Kidney (tissue), 14 donors: ENCODE results near the gene IGFBP5. TPM values are rescaled to one million over a fixed set of nuclear protein-coding genes. Genes with fewer than 3 reads are reported as not detected.

ENCODE experiments used
- DNase-seq, 5 donors: peaks; one replicate each; pipeline ENCODE4 v3.0.0-alpha.2; 2013 to 2020
- FAIRE-seq: peaks from 2 replicates; lab custom pipeline; 2012; peaks lifted over from hg19 to GRCh38; lab: Jason Lieb, UNC
- H3K27ac ChIP-seq, 2 donors: one replicate each; pipeline ENCODE4 v1.7.0; 2013; ENCODE audit warnings: low read depth in 2 of 2, low read length in 2 of 2, inconsistent platforms in 1 of 2
- H3K27me3 ChIP-seq: one replicate; pipeline ENCODE4 v1.7.1; 2013; ENCODE audit warnings: low read length, inconsistent platforms; ENCODE audit not compliant: control insufficient read depth, insufficient read depth
- H3K36me3 ChIP-seq, 3 donors: one replicate each; pipeline versions ENCODE4 v1.7.0 to v1.7.1; 2013; ENCODE audit warnings: low read length in 3 of 3, control low read depth in 1 of 3, inconsistent platforms in 1 of 3; ENCODE audit not compliant: insufficient read depth in 3 of 3, control insufficient read depth in 2 of 3
- H3K4me1 ChIP-seq, 3 donors: one replicate each; pipeline versions ENCODE4 v1.7.0 to v1.7.1; 2013; ENCODE audit warnings: low read length in 3 of 3, inconsistent platforms in 1 of 3, low read depth in 1 of 3; ENCODE audit not compliant: control insufficient read depth in 2 of 3, insufficient read depth in 2 of 3
- H3K4me3 ChIP-seq, 3 donors: one replicate each; pipeline versions ENCODE4 v1.7.0 to v1.8.1; 2013; ENCODE audit warnings: low read length in 3 of 3, control low read depth in 1 of 3, inconsistent platforms in 1 of 3
- H3K9ac ChIP-seq, 3 donors: one replicate each; pipeline versions ENCODE4 v1.7.0 to v1.7.1; 2013; ENCODE audit warnings: low read length in 3 of 3, control low read depth in 1 of 3, inconsistent platforms in 1 of 3
- H3K9me3 ChIP-seq, 3 donors: one replicate each; pipeline versions ENCODE4 v1.7.0 to v1.7.1; 2013; ENCODE audit warnings: low read length in 3 of 3, control low read depth in 1 of 3, inconsistent platforms in 1 of 3; ENCODE audit not compliant: control insufficient read depth in 2 of 3, insufficient read depth in 1 of 3
- CTCF ChIP-seq: IDR thresholded peaks from 3 replicates; pipeline ENCODE4 v1.5.1; 2012; ENCODE audit warnings: mild to moderate bottlenecking, moderate library complexity, borderline replicate concordance; ENCODE audit not compliant: insufficient read depth; ENCODE audit errors: extremely low read depth
- intact Hi-C: fragments of 100-400 bp; cut with DNase I; formaldehyde crosslinking; loops from one replicate; pipeline ENCODE4 v1.11.1; 2022
- polyA plus RNA-seq: library from polyadenylated mRNA; stranded (reverse); fragments of 350-450 nt; fragmentation: Illumina TruSeq; extraction: RNeasy Lipid Tissue Mini Kit (QIAGEN cat#74804); gene quantifications from one replicate; pipeline ENCODE4 v1.2.3, GENCODE V29; 2014; ENCODE audit warnings: low read depth, low replicate concordance; ENCODE audit not compliant: insufficient read depth
- total RNA-seq: library from RNA; stranded (reverse); fragmentation: NEBNext Ultra II Directional; extraction: Animal tissue kit (Norgen Biotek cat#: 25700); gene quantifications from one replicate; pipeline ENCODE4 v1.2.1, GENCODE V29; 2021
- donor health status: control.
- donor health status: control.
- donor health status: control.
- donor health status: control.
- donor health status: control.
- donor health status: DM: yes; HTN: yes; CAD: no.
- donor health status: Normal renal cell carcinoma (clear cell type).

Gene IGFBP5
- total and polyA plus RNA-seq, 2 donors from 2014 or later, result 362 to 572 TPM

- no peaks in the 10 kb centered on the region for H3K9me3 ChIP-seq
- FAIRE-seq, result no peak
- intact Hi-C loops, result loop anchor here (5.0 kb wide), 1 partner anchor 149 kb away; no protein-coding TSS in a partner anchor
Observed at GRCh38 chr2:216666461-216667233, 28.7 kb downstream of the IGFBP5 start.

GRCh38 chr2:216665717-216666116, 29.6 kb downstream of the IGFBP5 start:
- H3K9me3 ChIP-seq, result no peaks in the 10 kb centered on the region
- TF ChIP-seq CTCF, result no peak
- no peak overlapping the region for H3K4me3 ChIP-seq
- H3K4me1 ChIP-seq, result no peaks in the 10 kb centered on the region
- no peak overlapping the region for H3K27ac ChIP-seq
- H3K27me3 ChIP-seq, result no peaks in the 10 kb centered on the region
- FAIRE-seq, result no peak
- H3K36me3 ChIP-seq, result no peaks in the 10 kb centered on the region
- H3K9ac ChIP-seq, result no peak overlapping the region
- peak; percentile 63 to 78 (median 69) for DNase-seq
- intact Hi-C loops, result loop anchor here (5.0 kb wide), 1 partner anchor 148 kb away; no protein-coding TSS in a partner anchor

More at GRCh38 chr2:216666461-216667233, 28.7 kb downstream of the IGFBP5 start:
- Histone ChIP-seq H3K27ac (no peak overlapping the region), H3K9ac (no peak overlapping the region), H3K36me3 (no peaks in the 10 kb centered on the region), H3K4me3 (no peak overlapping the region), H3K4me1 (no peaks in the 10 kb centered on the region), H3K27me3 (no peaks in the 10 kb centered on the region)
- peak; percentile 74 to 92 (median 87) for DNase-seq
- TF ChIP-seq CTCF, result peak; percentile 100

- Histone ChIP-seq H3K36me3 (no peaks in the 10 kb centered on the region), H3K27ac (no peak overlapping the region), H3K9me3 (no peaks in the 10 kb centered on the region), H3K4me3 (no peak overlapping the region), H3K27me3 (no peaks in the 10 kb centered on the region), H3K4me1 (no peaks in the 10 kb centered on the region), H3K9ac (no peak overlapping the region)
- DNase-seq, result peak in 1 of 5 donors; percentile 32
- no peak for FAIRE-seq
- intact Hi-C loops, result loop anchor here (5.0 kb wide), 1 partner anchor 148 kb away; no protein-coding TSS in a partner anchor
- no peak for TF ChIP-seq CTCF
Observed at GRCh38 chr2:216665242-216665641, 30.1 kb downstream of the IGFBP5 start.
